PC-9 (cell line): ENCODE data around the gene CCDC3. TPM values are rescaled to one million over a fixed set of nuclear protein-coding genes. Genes with fewer than 3 reads are reported as not detected.

Experiments
- BruUV-seq: library from RNA; stranded (reverse); fragments of 400-500 nt; replicated peaks from 2 replicates; lab custom pipeline; 2021; lab: Mats Ljungman, UMichigan
- CTCF ChIA-PET: fragments of 300-600 bp; sonication (Branson Sonifier 250); formaldehyde crosslinking; loops from one replicate; lab custom pipeline; 2022; ENCODE audit warnings: antibody characterized with exemption; lab: Charles Lee
- POLR2A ChIA-PET: fragments of 300-600 bp; sonication (Branson Sonifier 250); formaldehyde crosslinking; loops from one replicate; lab custom pipeline; 2022; ENCODE audit warnings: antibody characterized with exemption; ENCODE audit not compliant: unreplicated experiment; lab: Charles Lee
- DNase-seq, 2 experiments: peaks; one replicate each; pipeline versions ENCODE4 v3.0.0 to v3.0.0-alpha.2; 2015 to 2022; ENCODE audit warnings: mixed read lengths in 1 of 2
- H2AFZ ChIP-seq: fragments of 200-600 bp; sonication (generic); 2 replicates; pipeline ENCODE4 v1.8.1; 2017; ENCODE audit warnings: antibody characterized with exemption
- H3F3A ChIP-seq: fragments of 200-600 bp; sonication (generic); 2 replicates; pipeline ENCODE4 v1.8.1; 2017; ENCODE audit warnings: antibody characterized with exemption, mild to moderate bottlenecking, low read depth; ENCODE audit not compliant: insufficient read depth
- H3K27ac ChIP-seq: fragments of 200-600 bp; sonication (generic); 2 replicates; pipeline ENCODE4 v1.6.1; 2016; ENCODE audit warnings: mixed run types
- H3K27me3 ChIP-seq: fragments of 200-600 bp; sonication (generic); 2 replicates; pipeline ENCODE4 v1.6.1; 2016; ENCODE audit warnings: low read depth, mixed run types; ENCODE audit not compliant: insufficient read depth
- H3K36me3 ChIP-seq: fragments of 200-600 bp; sonication (generic); 2 replicates; pipeline ENCODE4 v1.6.1; 2016; ENCODE audit warnings: low read depth, mixed run types
- H3K4me1 ChIP-seq: fragments of 200-600 bp; sonication (generic); replicated peaks from 2 replicates; pipeline ENCODE4 v1.6.1; 2016; ENCODE audit warnings: mixed run types; ENCODE audit not compliant: insufficient read depth
- H3K4me2 ChIP-seq: fragments of 200-600 bp; sonication (generic); 2 replicates; pipeline ENCODE4 v1.6.1; 2017; ENCODE audit warnings: mixed run types
- H3K4me3 ChIP-seq: fragments of 200-600 bp; sonication (generic); 2 replicates; pipeline ENCODE4 v1.6.1; 2016; ENCODE audit warnings: mixed run types
- H3K79me2 ChIP-seq: fragments of 200-600 bp; sonication (generic); 2 replicates; pipeline ENCODE4 v1.6.1; 2017; ENCODE audit warnings: low read depth, mixed run types
- H3K9me2 ChIP-seq: fragments of 200-600 bp; sonication (generic); 2 replicates; pipeline ENCODE4 v1.8.1; 2017; ENCODE audit warnings: mild to moderate bottlenecking; ENCODE audit not compliant: insufficient read depth
- H3K9me3 ChIP-seq: fragments of 200-600 bp; sonication (generic); 2 replicates; pipeline ENCODE4 v1.8.1; 2016; ENCODE audit warnings: low read depth; ENCODE audit not compliant: insufficient read depth
- H4K20me1 ChIP-seq: fragments of 200-600 bp; sonication (generic); 2 replicates; pipeline ENCODE4 v1.8.1; 2017; ENCODE audit not compliant: insufficient read depth
- CTCF ChIP-seq: fragments of 200-600 bp; sonication (generic); conservative IDR thresholded peaks from 2 replicates; pipeline ENCODE4 v1.6.1; 2017; ENCODE audit warnings: mixed run types, antibody characterized with exemption, mild to moderate bottlenecking, moderate library complexity
- EZH2 ChIP-seq: fragments of 200-600 bp; sonication (generic); IDR thresholded peaks from 2 replicates; pipeline ENCODE4 v1.8.0; 2017; ENCODE audit warnings: antibody characterized with exemption, low read depth
- intact Hi-C: fragments of 100-400 bp; cut with micrococcal nuclease; formaldehyde crosslinking; loops from one replicate; pipeline ENCODE4 v1.10.0; 2022; ENCODE audit not compliant: unreplicated experiment
- total RNA-seq: library from RNA; stranded (reverse); gene quantifications from 2 replicates; pipeline ENCODE4 v1.2.3, GENCODE V29; 2021

The CCDC3 gene
- total RNA-seq, 1 experiment from 2014 or later = not detected

GRCh38 chr10:12854988-12855387 lies 146.5 kb downstream of the CCDC3 start:
- Histone ChIP-seq H3K9me3 (no peaks in the 10 kb centered on the region), H3K4me2 (no peak overlapping the region), H3K36me3 (no peaks in the 10 kb centered on the region), H2AFZ (no peak overlapping the region), H3K79me2 (no peaks in the 10 kb centered on the region), H3K27me3 (peaks cover 19% of the 10 kb centered on the region), H4K20me1 (no peaks in the 10 kb centered on the region), H3F3A (no peaks in the 10 kb centered on the region), H3K4me1 (no peaks in the 10 kb centered on the region), H3K27ac (no peak overlapping the region), H3K9me2 (no peaks in the 10 kb centered on the region), H3K4me3 (no peak overlapping the region)
- intact Hi-C loops = no loop called here
- ChIA-PET POLR2A (no interaction called here), CTCF (no interaction called here)
- TF ChIP-seq CTCF (no peak), EZH2 (no peak)
- DNase-seq = no peak
- BruUV-seq = no TSS peak

GRCh38 chr10:12852687-12853086 lies 148.8 kb downstream of the CCDC3 start:
- Histone ChIP-seq H3K4me1 (no peaks in the 10 kb centered on the region), H4K20me1 (no peaks in the 10 kb centered on the region), H3K9me2 (no peaks in the 10 kb centered on the region), H3K27ac (no peak overlapping the region), H3K4me3 (no peak overlapping the region), H2AFZ (no peak overlapping the region), H3K36me3 (no peaks in the 10 kb centered on the region), H3K27me3 (peaks cover 14% of the 10 kb centered on the region), H3F3A (no peaks in the 10 kb centered on the region), H3K79me2 (no peaks in the 10 kb centered on the region), H3K4me2 (no peak overlapping the region), H3K9me3 (no peaks in the 10 kb centered on the region)
- ChIA-PET POLR2A (no interaction called here), CTCF (no interaction called here)
- BruUV-seq = no TSS peak
- intact Hi-C loops = no loop called here
- no peak for DNase-seq
- no peak for TF ChIP-seq EZH2
- TF ChIP-seq CTCF = no peak

- intact Hi-C loops = no loop called here
- no peak for TF ChIP-seq EZH2
- no peak for TF ChIP-seq CTCF
- Histone ChIP-seq H3K9me3 (no peaks in the 10 kb centered on the region), H3K27me3 (peaks cover 4% of the 10 kb centered on the region), H3K36me3 (no peaks in the 10 kb centered on the region), H4K20me1 (no peaks in the 10 kb centered on the region), H3K9me2 (no peaks in the 10 kb centered on the region), H2AFZ (no peak overlapping the region), H3K4me1 (peaks cover 12% of the 10 kb centered on the region), H3K4me2 (no peak overlapping the region), H3F3A (peaks cover 8% of the 10 kb centered on the region; the same call in 1 of the 2 replicates), H3K79me2 (no peaks in the 10 kb centered on the region), H3K27ac (no peak overlapping the region), H3K4me3 (no peak overlapping the region)
- no peak for DNase-seq
- no TSS peak for BruUV-seq
- ChIA-PET CTCF (no interaction called here), POLR2A (no interaction called here)
Observed at GRCh38 chr10:12849319-12850181, 152.0 kb downstream of the CCDC3 start.
